Right kidney (tissue), 9 donors: Measurements from ENCODE around the gene SELENOT.
A peak's percentile ranks its signal among the peaks of the same experiment; 100 is the strongest.
"Not testable (repeated sequence)": the region's sequence is repeated elsewhere in the genome, so short reads cannot be mapped to it uniquely, and the experiment has no call there.

Experiments
- DNase-seq: peaks from one replicate; pipeline ENCODE4 v3.0.0-alpha.2; 2016
- long read RNA-seq, 8 donors: transcript quantifications; one replicate each; lab custom pipeline, GENCODE V29; 2026

The SELENOT gene
- long read RNA-seq, donor 1, transcript SELENOT-202 (6 exons, 3,469 nt) = major isoform, 71 of 107 reads
- long read RNA-seq, donor 1, transcript SELENOT-201 (2 exons, 585 nt) = minor isoform, 6 of 107 reads
- long read RNA-seq, donor 1, partial matches to known transcripts = 27 of 107 reads
- long read RNA-seq, donor 1, other reads (novel, unspliced or antisense) = 0 of 107 reads
- long read RNA-seq, donor 2, transcript SELENOT-201 (2 exons, 585 nt) = minor isoform, 5 of 80 reads
- long read RNA-seq, donor 2, transcript SELENOT-202 (6 exons, 3,469 nt) = major isoform, 53 of 80 reads
- long read RNA-seq, donor 2, partial matches to known transcripts = 20 of 80 reads
- long read RNA-seq, donor 2, other reads (novel, unspliced or antisense) = 0 of 80 reads
- long read RNA-seq, donor 3, transcript SELENOT-202 (6 exons, 3,469 nt) = major isoform, 27 of 34 reads
- long read RNA-seq, donor 3, partial matches to known transcripts = 7 of 34 reads
- long read RNA-seq, donor 3, other reads (novel, unspliced or antisense) = 0 of 34 reads
- long read RNA-seq, donor 4, transcript SELENOT-202 (6 exons, 3,469 nt) = major isoform, 54 of 91 reads
- long read RNA-seq, donor 4, partial matches to known transcripts = 32 of 91 reads
- long read RNA-seq, donor 4, other reads (novel, unspliced or antisense) = 0 of 91 reads
- long read RNA-seq, donor 5, transcript SELENOT-202 (6 exons, 3,469 nt) = major isoform, 57 of 66 reads
- long read RNA-seq, donor 5, partial matches to known transcripts = 7 of 66 reads
- long read RNA-seq, donor 5, other reads (novel, unspliced or antisense) = 0 of 66 reads
- long read RNA-seq, donor 6, transcript SELENOT-201 (2 exons, 585 nt) = minor isoform, 5 of 73 reads
- long read RNA-seq, donor 6, transcript SELENOT-202 (6 exons, 3,469 nt) = major isoform, 55 of 73 reads
- long read RNA-seq, donor 6, partial matches to known transcripts = 12 of 73 reads
- long read RNA-seq, donor 6, other reads (novel, unspliced or antisense) = 0 of 73 reads
- long read RNA-seq, donor 7, transcript SELENOT-201 (2 exons, 585 nt) = minor isoform, 5 of 119 reads
- long read RNA-seq, donor 7, transcript SELENOT-202 (6 exons, 3,469 nt) = major isoform, 77 of 119 reads
- long read RNA-seq, donor 7, partial matches to known transcripts = 37 of 119 reads
- long read RNA-seq, donor 7, other reads (novel, unspliced or antisense) = 0 of 119 reads
- long read RNA-seq, donor 8, transcript SELENOT-202 (6 exons, 3,469 nt) = major isoform, 60 of 87 reads
- long read RNA-seq, donor 8, partial matches to known transcripts = 22 of 87 reads
- long read RNA-seq, donor 8, other reads (novel, unspliced or antisense) = 0 of 87 reads

DNA sequence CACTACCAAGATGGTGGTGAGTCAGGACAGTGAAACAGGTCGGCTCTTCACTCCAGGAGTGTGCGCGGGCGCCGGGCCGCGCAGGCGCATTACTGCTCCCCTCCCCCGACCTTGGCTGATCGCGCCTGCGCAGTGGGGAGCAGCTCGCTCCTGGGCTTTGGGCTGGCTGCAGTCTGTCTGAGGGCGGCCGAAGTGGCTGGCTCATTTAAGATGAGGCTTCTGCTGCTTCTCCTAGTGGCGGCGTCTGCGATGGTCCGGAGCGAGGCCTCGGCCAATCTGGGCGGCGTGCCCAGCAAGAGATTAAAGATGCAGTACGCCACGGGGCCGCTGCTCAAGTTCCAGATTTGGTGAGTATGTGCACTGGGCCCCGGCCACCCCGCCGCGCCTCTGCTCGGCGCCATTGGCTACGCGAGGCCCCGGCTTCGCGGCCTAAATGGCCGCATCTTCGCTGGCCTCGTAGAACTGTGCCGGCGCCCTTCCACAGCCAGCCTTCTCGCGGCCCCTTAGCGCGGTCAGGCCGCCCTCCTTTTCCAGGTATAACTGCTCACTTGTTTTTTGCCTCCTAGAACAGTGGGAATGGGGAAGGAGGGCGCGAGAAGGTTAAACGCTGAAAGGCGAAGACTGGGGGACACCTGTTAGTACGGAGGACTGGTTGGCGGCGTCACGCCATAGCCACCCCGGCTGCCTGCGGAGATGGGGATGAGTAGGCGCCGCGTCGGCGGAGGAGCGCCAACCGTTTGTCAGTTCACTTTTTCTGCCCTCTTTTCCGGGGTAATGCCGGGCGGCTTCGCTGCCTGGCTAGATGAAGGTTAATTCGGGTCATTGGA is at the start of gene SELENOT:
SELENOT (plus strand) TSS at position 169 of the 827 bp plus-strand sequence; CDS start at position 211, 42 bp downstream.
- peak; percentile 97 for DNase-seq

- no peak for DNase-seq
Observed at GRCh38 chr3:150555859-150556436, 47.2 kb upstream of the SELENOT start.

DNA sequence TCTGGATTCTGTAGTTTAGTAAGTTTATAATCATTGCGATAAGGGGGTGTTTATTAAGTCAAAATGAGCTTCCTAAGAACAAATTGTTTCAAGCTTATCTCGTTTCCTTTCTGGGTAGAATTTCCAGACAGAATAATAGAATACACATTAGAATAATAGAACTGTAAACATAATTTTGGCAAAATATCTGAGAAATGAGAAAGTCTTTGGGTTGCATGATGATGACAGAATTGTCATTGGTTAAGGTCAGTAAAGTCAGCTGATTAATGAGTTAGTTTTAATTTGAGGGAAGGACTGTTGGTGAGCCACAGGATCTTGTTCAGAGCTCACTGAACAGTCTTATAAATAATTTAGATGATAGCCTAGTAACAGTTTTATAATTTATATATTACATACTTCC is 46.3 kb upstream of the SELENOT start:
- DNase-seq = no peak

GRCh38 chr3:150557725-150558124 is 45.4 kb upstream of the SELENOT start:
- no peak for DNase-seq

- DNase-seq = no peak
Observed at GRCh38 chr3:150564243-150564642, 38.9 kb upstream of the SELENOT start.

DNA sequence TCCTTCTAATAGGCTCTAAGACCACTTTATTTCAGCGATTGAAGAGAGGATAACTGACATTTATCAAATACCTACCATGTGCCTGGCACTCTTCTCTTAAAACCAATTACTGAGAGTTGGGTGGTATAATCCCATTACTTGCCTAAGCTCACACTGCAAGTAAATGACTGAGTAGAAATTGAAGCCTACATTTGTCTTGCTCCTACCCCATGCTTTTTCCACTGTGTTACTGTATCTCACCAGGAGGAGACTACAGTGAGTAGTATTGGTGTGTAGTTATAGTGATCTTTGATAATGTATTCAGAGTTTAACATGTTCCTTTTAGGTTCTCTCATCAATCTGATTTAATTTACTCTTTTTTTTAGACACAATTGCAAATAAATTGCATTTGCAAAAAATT is 35.8 kb upstream of the SELENOT start:
- DNase-seq = no peak

GRCh38 chr3:150577855-150578254 is 25.3 kb upstream of the SELENOT start:
- DNase-seq = no peak

DNA sequence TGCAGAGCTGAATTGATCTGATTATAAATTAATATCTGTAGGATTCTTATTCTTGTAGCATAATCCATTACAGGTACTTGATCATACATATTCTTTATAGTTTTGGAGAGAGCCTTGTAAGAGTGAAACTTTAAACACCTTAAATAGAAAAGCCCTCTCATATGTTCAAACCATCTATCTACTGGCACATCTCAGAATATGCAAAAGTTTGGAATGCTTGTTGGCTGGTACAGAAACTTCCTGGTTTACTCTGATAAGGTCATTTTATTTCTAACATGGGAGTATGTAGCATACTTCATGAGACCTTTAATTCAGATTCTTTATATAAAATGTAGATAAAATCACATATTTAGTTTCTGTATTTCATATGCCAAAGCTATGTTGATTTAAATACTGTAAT is 21.9 kb upstream of the SELENOT start:
- DNase-seq = no peak

- DNase-seq = no peak
Observed at GRCh38 chr3:150582620-150583019, 20.5 kb upstream of the SELENOT start.

DNA sequence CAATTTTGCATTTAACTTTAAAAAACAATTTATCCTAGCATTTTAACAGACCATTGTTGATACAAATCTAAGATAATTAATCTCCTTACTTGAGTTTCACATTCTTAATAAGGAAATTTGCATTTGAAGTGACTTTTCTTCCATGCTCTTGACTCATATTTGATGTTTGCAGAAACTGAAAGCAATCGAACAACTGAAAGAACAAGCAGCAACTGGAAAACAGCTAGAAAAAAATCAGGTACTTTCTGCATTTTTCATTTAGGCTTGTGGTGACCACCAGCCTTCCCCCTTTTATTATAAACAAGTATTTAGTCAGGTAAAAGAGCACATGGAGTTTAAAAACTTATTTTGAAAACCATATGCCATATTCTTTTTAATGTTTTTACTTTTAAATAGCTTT is 20.1 kb upstream of the SELENOT start:
- no peak for DNase-seq

DNA sequence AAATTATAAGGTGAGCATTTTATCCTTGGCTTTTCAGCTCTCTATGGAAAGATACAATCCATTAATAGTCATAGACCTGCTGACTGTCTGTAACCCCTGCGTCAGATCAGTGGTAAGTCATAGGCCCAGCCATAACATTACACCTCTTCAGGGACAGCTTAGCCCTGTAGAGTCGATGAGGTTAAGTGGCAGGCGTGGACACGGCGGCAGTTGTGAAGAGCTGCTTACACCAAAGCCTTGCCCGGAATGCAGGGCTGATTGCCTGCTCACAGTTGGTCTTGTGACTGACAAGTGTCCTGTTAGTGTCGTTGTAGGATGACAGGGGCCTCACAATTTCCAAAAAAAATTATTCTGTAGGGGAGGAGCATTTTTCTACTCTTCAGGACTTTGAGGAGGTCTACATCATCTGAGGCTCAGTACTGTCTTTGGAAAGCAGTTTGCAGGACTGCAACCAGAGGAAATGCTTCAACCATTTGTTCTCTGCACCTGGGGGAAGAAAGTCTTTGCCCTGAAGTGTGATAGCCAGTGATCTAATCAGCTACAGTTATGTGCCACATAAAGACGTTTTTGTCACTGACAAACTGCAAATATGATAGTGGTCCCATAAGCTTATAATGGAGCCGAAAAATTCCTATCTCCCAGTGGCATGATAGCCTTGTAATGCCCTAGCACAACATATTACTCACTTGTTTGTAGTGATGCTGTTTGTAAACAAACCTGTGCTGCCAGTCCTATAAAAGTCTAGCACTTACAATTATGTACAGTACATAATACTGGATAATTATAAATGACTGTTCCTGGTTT is 14.9 kb upstream of the SELENOT start:
- no peak for DNase-seq

GRCh38 chr3:150589759-150590158 is 13.4 kb upstream of the SELENOT start:
- DNase-seq = no peak

GRCh38 chr3:150594150-150594549 is 9.0 kb upstream of the SELENOT start:
- no peak for DNase-seq

- no peak for DNase-seq
Observed at GRCh38 chr3:150597646-150598045, 5.5 kb upstream of the SELENOT start.

- no peak for DNase-seq
Observed at GRCh38 chr3:150599611-150600297, 3.4 kb upstream of the SELENOT start.

- not testable (repeated sequence) for DNase-seq
Observed at GRCh38 chr3:150600647-150601530, 2.2 kb upstream of the SELENOT start.

GRCh38 chr3:150602426-150603152 is 532 bp upstream of the SELENOT start:
- peak; percentile 28 for DNase-seq

- no peak for DNase-seq
Observed at GRCh38 chr3:150603980-150604319, 829 bp downstream of the SELENOT start.
